BLaER1 treated with 17β-estradiol and CSF1 and Interleukin-3, amounts not matched to agents 10 nM and 100 nM (cell line): Measurements from ENCODE around the gene GARNL3.

Experiments used
- H3K27ac ChIP-seq, 11 experiments: shearing (Covaris generic); formaldehyde crosslinking; 2 replicates each; pipeline ENCODE4 v1.8.1; 2022
- H3K27me3 ChIP-seq, 11 experiments: shearing (Covaris generic); formaldehyde crosslinking; 2 replicates each; pipeline ENCODE4 v1.8.1; 2022
- H3K36me3 ChIP-seq, 11 experiments: shearing (Covaris generic); formaldehyde crosslinking; 2 replicates each; pipeline ENCODE4 v1.8.1; 2022
- H3K4me1 ChIP-seq, 10 experiments: shearing (Covaris generic); formaldehyde crosslinking; 2 replicates each; pipeline ENCODE4 v1.8.1; 2022
- H3K4me2 ChIP-seq, 11 experiments: shearing (Covaris generic); formaldehyde crosslinking; 2 replicates each; pipeline ENCODE4 v1.8.1; 2022
- H3K4me3 ChIP-seq, 10 experiments: shearing (Covaris generic); formaldehyde crosslinking; 2 replicates each; pipeline ENCODE4 v1.8.1; 2022
- H3K9ac ChIP-seq, 11 experiments: shearing (Covaris generic); formaldehyde crosslinking; 2 replicates each; pipeline ENCODE4 v1.8.1; 2022
- H3K9me3 ChIP-seq, 11 experiments: shearing (Covaris generic); formaldehyde crosslinking; replicated peaks in 1 of 11; 2 replicates each; pipeline ENCODE4 v1.8.1; 2022
- H4K20me1 ChIP-seq, 11 experiments: shearing (Covaris generic); formaldehyde crosslinking; 2 replicates each; pipeline ENCODE4 v1.8.1; 2022
- Cebpa-rat ChIP-seq, 11 experiments: shearing (Covaris generic); IDR thresholded peaks; 2 replicates each; pipeline ENCODE4 v1.8.1; 2022

The GARNL3 gene

DNA sequence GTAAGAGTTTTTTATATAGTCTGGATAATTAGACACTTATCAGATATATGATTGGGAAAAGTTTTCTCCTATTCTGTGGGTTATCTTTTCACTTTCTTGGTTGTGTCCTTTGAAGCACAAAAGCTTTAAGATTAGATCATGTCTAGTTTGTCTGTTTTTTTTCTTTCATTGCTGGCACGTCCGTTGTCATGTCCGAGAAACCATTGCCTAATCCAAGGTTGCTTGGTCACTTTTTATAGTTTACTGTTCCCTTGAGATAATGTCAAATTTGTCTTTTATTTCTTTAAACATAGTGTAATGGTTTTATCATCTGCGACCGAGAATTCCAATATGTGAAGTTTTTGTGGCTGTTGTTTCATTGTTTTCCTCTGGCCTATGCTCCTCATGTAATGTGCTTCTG lies 28.8 kb downstream of the GARNL3 start:
- Histone ChIP-seq H3K9me3 (no peaks in the 10 kb centered on the region), H3K36me3 (no peaks in the 10 kb centered on the region), H3K9ac (no peak overlapping the region), H4K20me1 (no peaks in the 10 kb centered on the region), H3K4me1 (peaks cover 0 to 8% (median 0%) of the 10 kb centered on the region in 10 experiments; a peak in 6 of 20 replicates), H3K4me2 (no peak overlapping the region), H3K27ac (no peak overlapping the region), H3K4me3 (no peak overlapping the region), H3K27me3 (no peaks in the 10 kb centered on the region)
- no peak for TF ChIP-seq Cebpa-rat (IDR thresholded peaks at IDR 0.05)

- TF ChIP-seq Cebpa-rat (IDR thresholded peaks at IDR 0.05), result no peak
- Histone ChIP-seq H3K27me3 (no peaks in the 10 kb centered on the region), H3K27ac (no peak overlapping the region)
These were observed 29.2 kb downstream of the GARNL3 start for GRCh38 chr9:127293767-127294166.

GRCh38 chr9:127295005-127295404 lies 30.4 kb downstream of the GARNL3 start:
- Histone ChIP-seq H3K4me1 (no peaks in the 10 kb centered on the region), H3K4me2 (no peak overlapping the region), H3K4me3 (no peak overlapping the region), H3K36me3 (no peaks in the 10 kb centered on the region), H3K27ac (no peak overlapping the region), H3K9me3 (no peaks in the 10 kb centered on the region), H4K20me1 (no peaks in the 10 kb centered on the region), H3K9ac (no peak overlapping the region), H3K27me3 (no peaks in the 10 kb centered on the region)
- TF ChIP-seq Cebpa-rat (IDR thresholded peaks at IDR 0.05), result no peak

More at GRCh38 chr9:127293767-127294166, 29.2 kb downstream of the GARNL3 start:
- H3K9ac ChIP-seq, result no peak overlapping the region
- no peak overlapping the region for H3K4me3 ChIP-seq
- peaks cover 0 to 3% (median 0%) of the 10 kb centered on the region in 10 experiments; a peak in 6 of 20 replicates for H3K4me1 ChIP-seq
- no peaks in the 10 kb centered on the region for H3K9me3 ChIP-seq
- no peaks in the 10 kb centered on the region for H4K20me1 ChIP-seq
- H3K36me3 ChIP-seq, result no peaks in the 10 kb centered on the region
- H3K4me2 ChIP-seq, result no peak overlapping the region

GRCh38 chr9:127300886-127301447 lies 36.4 kb downstream of the GARNL3 start:
- H4K20me1 ChIP-seq, result no peaks in the 10 kb centered on the region
- peaks cover 6 to 20% (median 12%) of the 10 kb centered on the region in 10 experiments; a peak in 19 of 20 replicates for H3K4me1 ChIP-seq
- no peak for TF ChIP-seq Cebpa-rat (IDR thresholded peaks at IDR 0.05)
- no peaks in the 10 kb centered on the region for H3K27me3 ChIP-seq
- H3K4me2 ChIP-seq, result peak overlapping the region in 7 of 11 experiments; percentile 5 to 35 (median 33); a peak in 12 of 22 replicates
- H3K9ac ChIP-seq, result no peak overlapping the region
- H3K4me3 ChIP-seq, result no peak overlapping the region
- no peak overlapping the region for H3K27ac ChIP-seq
- H3K9me3 ChIP-seq, result no peaks in the 10 kb centered on the region
- H3K36me3 ChIP-seq, result no peaks in the 10 kb centered on the region

DNA sequence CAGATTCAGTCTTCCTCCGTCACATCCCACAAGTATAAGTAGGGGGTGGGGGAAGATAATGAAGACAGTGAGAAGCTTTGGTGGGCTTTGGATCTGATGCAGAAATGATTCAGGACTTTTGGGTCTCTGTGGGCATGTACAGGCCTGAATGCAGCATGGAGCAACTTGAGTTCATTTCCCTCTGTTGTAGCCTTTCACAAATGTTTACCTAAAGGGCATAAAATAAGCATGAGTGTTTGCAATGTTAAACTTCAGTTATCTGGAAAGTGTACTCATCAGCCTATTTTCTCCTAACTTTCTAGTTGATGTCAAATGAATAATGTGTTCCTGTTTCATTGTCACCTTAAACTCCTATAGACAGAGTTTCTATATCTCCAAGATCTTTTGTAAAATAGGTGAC lies 39.3 kb downstream of the GARNL3 start:
- no peaks in the 10 kb centered on the region for H3K9me3 ChIP-seq
- no peaks in the 10 kb centered on the region for H4K20me1 ChIP-seq
- H3K4me3 ChIP-seq, result no peak overlapping the region
- no peak for TF ChIP-seq Cebpa-rat (IDR thresholded peaks at IDR 0.05)
- H3K4me1 ChIP-seq, result peaks cover 16 to 34% (median 24%) of the 10 kb centered on the region in 10 experiments
- no peak overlapping the region for H3K27ac ChIP-seq
- H3K9ac ChIP-seq, result no peak overlapping the region
- no peaks in the 10 kb centered on the region for H3K36me3 ChIP-seq
- no peak overlapping the region for H3K4me2 ChIP-seq
- H3K27me3 ChIP-seq, result no peaks in the 10 kb centered on the region

DNA sequence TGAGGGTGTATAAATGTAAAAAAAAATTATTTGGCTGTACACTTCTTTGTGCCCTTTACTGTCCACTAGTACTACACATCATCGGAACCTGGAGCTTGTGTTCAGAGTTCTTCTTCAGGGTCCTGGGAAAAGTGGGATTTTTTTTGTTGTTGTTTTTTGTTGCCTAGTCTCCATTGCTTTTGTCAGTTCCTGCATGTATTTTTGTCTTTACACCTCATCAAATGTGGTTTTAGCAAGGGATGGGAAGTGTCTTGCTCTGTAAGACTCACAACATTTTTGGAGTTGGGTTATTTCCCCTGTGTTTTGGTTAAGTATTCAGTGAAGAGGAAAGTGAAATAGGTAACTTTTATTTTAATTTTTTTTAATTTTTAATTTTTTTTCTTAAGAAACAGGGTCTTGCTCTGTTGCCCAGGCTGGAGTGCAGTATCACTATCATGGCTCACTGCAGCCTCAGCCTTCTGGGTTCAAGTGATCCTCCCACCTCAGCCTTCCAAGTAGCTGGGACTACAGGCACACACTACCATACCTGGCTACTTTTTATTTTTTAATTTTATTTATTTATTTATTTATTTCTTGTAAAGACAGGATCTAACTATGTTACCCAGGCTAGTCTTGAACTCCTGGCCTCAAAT lies 40.7 kb downstream of the GARNL3 start:
- Histone ChIP-seq H3K36me3 (no peaks in the 10 kb centered on the region), H4K20me1 (no peaks in the 10 kb centered on the region), H3K9me3 (no peaks in the 10 kb centered on the region), H3K27me3 (no peaks in the 10 kb centered on the region), H3K27ac (peak overlapping the region in 1 of 11 experiments; percentile 30; a peak in 2 of 22 replicates), H3K4me1 (peaks cover 18 to 48% (median 32%) of the 10 kb centered on the region in 10 experiments), H3K4me3 (no peak overlapping the region), H3K9ac (no peak overlapping the region), H3K4me2 (peak overlapping the region in 10 of 11 experiments; percentile 8 to 54 (median 36); a peak in 16 of 22 replicates)
- TF ChIP-seq Cebpa-rat (IDR thresholded peaks at IDR 0.05), result no peak

DNA sequence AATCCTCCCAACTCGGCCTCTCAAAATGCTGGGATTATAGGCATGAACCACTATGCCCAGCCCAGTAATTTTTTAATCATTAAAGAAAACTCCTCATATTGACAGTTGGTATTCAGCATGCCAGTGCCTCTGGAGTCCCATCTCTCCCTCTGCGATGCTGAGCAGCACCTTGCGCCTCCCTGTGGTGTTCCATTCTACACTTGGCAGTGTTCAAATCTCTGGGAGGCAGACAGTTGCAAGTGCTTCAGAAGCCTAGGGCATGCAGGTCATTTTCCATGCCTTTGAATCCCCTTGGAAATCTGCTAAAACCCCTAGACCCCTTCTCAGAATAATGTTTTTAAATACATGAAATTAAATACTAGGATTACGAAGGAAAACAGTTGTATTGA lies 41.3 kb downstream of the GARNL3 start:
- peak overlapping the region in 6 of 11 experiments; percentile 8 to 54 (median 36); a peak in 6 of 22 replicates for H3K4me2 ChIP-seq
- H3K27me3 ChIP-seq, result no peaks in the 10 kb centered on the region
- TF ChIP-seq Cebpa-rat (IDR thresholded peaks at IDR 0.05), result no peak
- no peak overlapping the region; a peak in 1 of 22 replicates for H3K27ac ChIP-seq
- no peak overlapping the region for H3K9ac ChIP-seq
- peaks cover 14 to 48% (median 32%) of the 10 kb centered on the region in 10 experiments for H3K4me1 ChIP-seq
- no peaks in the 10 kb centered on the region for H3K36me3 ChIP-seq
- H4K20me1 ChIP-seq, result no peaks in the 10 kb centered on the region
- no peak overlapping the region for H3K4me3 ChIP-seq
- H3K9me3 ChIP-seq, result no peaks in the 10 kb centered on the region

- peak overlapping the region in 5 of 11 experiments; percentile 13 to 69 (median 43); a peak in 7 of 22 replicates for H3K27ac ChIP-seq
- peaks cover 10 to 48% (median 30%) of the 10 kb centered on the region in 10 experiments for H3K4me1 ChIP-seq
- H3K27me3 ChIP-seq, result no peaks in the 10 kb centered on the region
- TF ChIP-seq Cebpa-rat (IDR thresholded peaks at IDR 0.05), result no peak
- H4K20me1 ChIP-seq, result no peaks in the 10 kb centered on the region
- H3K4me2 ChIP-seq, result peak overlapping the region in 6 of 11 experiments; percentile 46 to 79 (median 60); a peak in 10 of 22 replicates
- H3K9ac ChIP-seq, result no peak overlapping the region
- H3K4me3 ChIP-seq, result no peak overlapping the region
- peaks cover 0 to 3% (median 0%) of the 10 kb centered on the region in 11 experiments; a peak in 2 of 22 replicates for H3K36me3 ChIP-seq
- no peaks in the 10 kb centered on the region for H3K9me3 ChIP-seq
These were observed 43.2 kb downstream of the GARNL3 start for GRCh38 chr9:127307802-127308201.

GRCh38 chr9:127308652-127309434 lies 44.3 kb downstream of the GARNL3 start:
- peaks cover 0 to 13% (median 0%) of the 10 kb centered on the region in 11 experiments; a peak in 4 of 22 replicates for H3K36me3 ChIP-seq

More at GRCh38 chr9:127308652-127309434, 44.3 kb downstream of the GARNL3 start:
- H3K27ac ChIP-seq, result peak overlapping the region in 6 of 11 experiments; percentile 43 to 69 (median 50); a peak in 13 of 22 replicates
- H3K4me1 ChIP-seq, result peaks cover 10 to 48% (median 30%) of the 10 kb centered on the region in 10 experiments
- peak overlapping the region in 9 of 11 experiments; percentile 10 to 79 (median 59); a peak in 16 of 22 replicates for H3K4me2 ChIP-seq
- H3K9me3 ChIP-seq, result no peaks in the 10 kb centered on the region
- H3K9ac ChIP-seq, result 0 out of 22 replicates have a peak overlapping the region, but pooled peaks of 1 of the 11 experiments have one; percentile 24
- peak in 5 of 11 experiments; percentile 10 to 88 (median 40); a peak in 8 of 22 replicates for TF ChIP-seq Cebpa-rat (IDR thresholded peaks at IDR 0.05)
- no peaks in the 10 kb centered on the region for H3K27me3 ChIP-seq
- H3K4me3 ChIP-seq, result no peak overlapping the region
- no peaks in the 10 kb centered on the region for H4K20me1 ChIP-seq
